Thyroid gland (tissue), 4 donors: ENCODE measurements around the gene ZFAND4. TPM values are rescaled to one million over a fixed set of nuclear protein-coding genes. Genes with fewer than 3 reads are reported as not detected.
"Not testable (repeated sequence)": the region's sequence is repeated elsewhere in the genome, so short reads cannot be mapped to it uniquely, and the experiment has no call there.

ENCODE experiments used
- DNase-seq, 2 donors: peaks; one replicate each; pipeline ENCODE4 v3.0.0-alpha.2; 2019
- H3K27ac ChIP-seq, 3 donors: fragments of 200-600 bp; sonication (generic); 1 replicate in 2 of 3; 2 replicates in 1 of 3; pipeline ENCODE4 v1.5.1; 2016 to 2019; ENCODE audit warnings: mild to moderate bottlenecking in 1 of 3, moderate library complexity in 1 of 3
- H3K27me3 ChIP-seq: fragments of 200-600 bp; sonication (generic); one replicate; pipeline ENCODE4 v1.5.1; 2019
- H3K36me3 ChIP-seq, 2 donors: fragments of 200-600 bp; sonication (generic); one replicate each; pipeline ENCODE4 v1.5.1; 2016 to 2019
- H3K4me1 ChIP-seq, 2 donors: fragments of 200-600 bp; sonication (generic); one replicate each; pipeline ENCODE4 v1.5.1; 2017 to 2019
- H3K4me3 ChIP-seq, 3 donors: fragments of 200-600 bp; sonication (generic); replicated peaks in 1 of 3; 1 replicate in 2 of 3; 2 replicates in 1 of 3; pipeline ENCODE4 v1.5.1; 2016; ENCODE audit warnings: mild to moderate bottlenecking in 1 of 3
- H3K9me3 ChIP-seq: fragments of 200-600 bp; sonication (generic); one replicate; pipeline ENCODE4 v1.5.1; 2017
- POLR2A ChIP-seq, 2 donors: fragments of 450-650 bp; IDR thresholded peaks; one replicate each; pipeline ENCODE4 v1.6.1; 2017; ENCODE audit warnings: antibody characterized with exemption in 2 of 2, mild to moderate bottlenecking in 2 of 2, moderate library complexity in 1 of 2
- WGBS, 2 donors: methylation state at CpG; one replicate each; pipeline ENCODE4 v1.1.5; 2017; 5-methylcytosine and 5-hydroxymethylcytosine counted together
- intact Hi-C: fragments of 100-400 bp; cut with DNase I; formaldehyde crosslinking; loops from one replicate; pipeline ENCODE4 v1.15.1; 2023
- total RNA-seq, 4 donors: library from RNA; depleted of rRNA; stranded (reverse); fragments of >200 nt; gene quantifications; one replicate each; pipeline ENCODE4 v1.2.3, GENCODE V29; 2016
- TF ChIP-seq, protein P1 (sequence below), 6 experiments: fragments of 200-600 bp in 3 of 6; fragments of 450-650 bp in 3 of 6; sonication (generic) in 3 of 6; IDR thresholded peaks; one replicate each; pipeline ENCODE4 v1.5.1; 2016 to 2019; ENCODE audit warnings: antibody characterized with exemption in 6 of 6, mild to moderate bottlenecking in 2 of 6, inconsistent platforms in 1 of 6, moderate library complexity in 1 of 6

Gene ZFAND4
- total RNA-seq, 4 donors from 2014 or later: 43.2 to 52.0 (median 49.9) TPM

DNA sequence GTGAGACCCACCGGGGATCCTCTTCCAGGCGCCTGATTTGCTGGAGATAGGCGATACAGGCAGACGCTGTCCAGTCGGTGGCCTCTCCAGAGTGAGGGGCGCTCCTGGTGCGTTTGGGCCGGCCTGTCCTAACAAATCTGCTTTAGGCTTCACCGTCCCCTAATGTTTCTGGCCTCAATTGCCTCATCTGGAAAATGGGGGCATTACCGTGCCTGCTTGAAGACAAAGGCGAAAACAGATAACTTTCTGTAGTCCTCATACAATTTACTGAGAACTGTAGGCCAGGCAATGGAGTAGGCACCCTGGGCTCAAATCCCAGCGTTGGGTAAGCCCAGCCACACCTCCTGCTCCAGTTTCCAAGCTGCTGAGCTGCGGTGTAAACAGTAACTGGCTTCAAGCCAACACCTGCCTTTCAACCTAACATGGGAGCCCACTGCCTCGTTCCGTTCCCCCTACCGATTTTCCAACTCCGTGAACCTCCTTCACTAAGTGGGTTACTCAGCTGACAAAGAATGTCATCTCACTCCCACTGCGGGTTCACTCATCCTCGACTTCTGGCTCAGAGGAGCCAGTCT, 589 bp upstream of the ZFAND4 start:
- H3K9me3 ChIP-seq: no peaks in the 10 kb centered on the region
- no peaks in the 10 kb centered on the region for H3K27me3 ChIP-seq
- TF ChIP-seq, protein P1, sequence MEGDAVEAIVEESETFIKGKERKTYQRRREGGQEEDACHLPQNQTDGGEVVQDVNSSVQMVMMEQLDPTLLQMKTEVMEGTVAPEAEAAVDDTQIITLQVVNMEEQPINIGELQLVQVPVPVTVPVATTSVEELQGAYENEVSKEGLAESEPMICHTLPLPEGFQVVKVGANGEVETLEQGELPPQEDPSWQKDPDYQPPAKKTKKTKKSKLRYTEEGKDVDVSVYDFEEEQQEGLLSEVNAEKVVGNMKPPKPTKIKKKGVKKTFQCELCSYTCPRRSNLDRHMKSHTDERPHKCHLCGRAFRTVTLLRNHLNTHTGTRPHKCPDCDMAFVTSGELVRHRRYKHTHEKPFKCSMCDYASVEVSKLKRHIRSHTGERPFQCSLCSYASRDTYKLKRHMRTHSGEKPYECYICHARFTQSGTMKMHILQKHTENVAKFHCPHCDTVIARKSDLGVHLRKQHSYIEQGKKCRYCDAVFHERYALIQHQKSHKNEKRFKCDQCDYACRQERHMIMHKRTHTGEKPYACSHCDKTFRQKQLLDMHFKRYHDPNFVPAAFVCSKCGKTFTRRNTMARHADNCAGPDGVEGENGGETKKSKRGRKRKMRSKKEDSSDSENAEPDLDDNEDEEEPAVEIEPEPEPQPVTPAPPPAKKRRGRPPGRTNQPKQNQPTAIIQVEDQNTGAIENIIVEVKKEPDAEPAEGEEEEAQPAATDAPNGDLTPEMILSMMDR (IDR thresholded peaks at IDR 0.05): no peak
- TF ChIP-seq POLR2A (IDR thresholded peaks at IDR 0.05): no peak
- H3K4me1 ChIP-seq: peaks cover 0 to 6% of the 10 kb centered on the region in 2 donors
- intact Hi-C loops: loop anchor here (10.0 kb wide), 1 partner anchor 208 kb away; no protein-coding TSS in a partner anchor
- WGBS, 2 donors: 46 to 47% methylated on average over 9 to 14 of the region's 19 CpGs
- H3K27ac ChIP-seq: peak overlapping the region; percentile 88 to 90 (median 89)
- H3K4me3 ChIP-seq: peak overlapping the region in 2 of 3 donors; percentile 52 to 81
- DNase-seq: peak; percentile 53 to 55
- H3K36me3 ChIP-seq: no peaks in the 10 kb centered on the region

GRCh38 chr10:45671300-45671699, 1.3 kb downstream of the ZFAND4 start:
- H3K4me3 ChIP-seq, H3K4me1 ChIP-seq, DNase-seq, H3K27me3 ChIP-seq, H3K27ac ChIP-seq, H3K9me3 ChIP-seq, H3K36me3 ChIP-seq: not testable (repeated sequence)
- intact Hi-C loops: loop anchor here (10.0 kb wide), 1 partner anchor 206 kb away; no protein-coding TSS in a partner anchor
- WGBS, 2 donors: 88 to 93% methylated on average over 4 of the region's 4 CpGs

GRCh38 chr10:45669897-45670296, 2.7 kb downstream of the ZFAND4 start:
- intact Hi-C loops: loop anchor here (10.0 kb wide), 2 partner anchors 75 to 205 kb away; no protein-coding TSS in a partner anchor
- H3K27ac ChIP-seq, H3K4me1 ChIP-seq, DNase-seq, H3K4me3 ChIP-seq, H3K9me3 ChIP-seq, H3K36me3 ChIP-seq, H3K27me3 ChIP-seq: not testable (repeated sequence)
- 81 to 90% methylated on average over 3 of the region's 3 CpGs for WGBS, 2 donors

DNA sequence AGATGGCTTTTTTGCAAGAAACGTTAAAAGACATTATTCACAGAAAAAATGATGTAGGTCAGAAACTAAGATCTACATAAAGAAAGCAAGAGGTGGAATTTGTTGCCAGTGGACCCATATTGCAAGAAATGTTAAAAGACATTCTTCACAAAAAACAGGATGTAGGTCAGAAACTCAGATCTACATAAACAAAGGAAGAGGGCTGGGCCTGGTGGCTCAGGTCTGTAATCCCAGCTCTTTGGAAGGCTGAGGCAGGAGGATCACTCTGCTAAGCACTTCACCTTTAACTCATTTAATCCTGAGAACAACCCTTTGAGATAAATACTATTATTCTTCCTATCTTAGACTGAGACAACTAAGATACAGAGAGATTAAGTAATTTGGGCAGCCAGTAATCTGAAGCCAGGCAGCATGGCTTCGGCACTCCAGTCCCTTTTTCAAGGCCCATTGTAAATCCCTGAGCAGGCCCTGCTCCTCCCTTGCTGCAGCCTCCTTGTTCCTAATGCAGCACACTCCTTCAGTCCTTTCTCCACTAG, 11.6 kb downstream of the ZFAND4 start:
- Histone ChIP-seq H3K27me3 (no peaks in the 10 kb centered on the region), H3K27ac (no peak overlapping the region), H3K36me3 (no peaks in the 10 kb centered on the region), H3K4me1 (no peaks in the 10 kb centered on the region), H3K4me3 (no peak overlapping the region), H3K9me3 (no peaks in the 10 kb centered on the region)
- intact Hi-C loops: loop anchor here (10.0 kb wide), 1 partner anchor 66 kb away; no protein-coding TSS in a partner anchor
- TF ChIP-seq, protein P1 (IDR thresholded peaks at IDR 0.05): no peak
- no peak for TF ChIP-seq POLR2A (IDR thresholded peaks at IDR 0.05)
- 93 to 98% methylated on average over 2 of the region's 2 CpGs for WGBS, 2 donors
- DNase-seq: no peak

DNA sequence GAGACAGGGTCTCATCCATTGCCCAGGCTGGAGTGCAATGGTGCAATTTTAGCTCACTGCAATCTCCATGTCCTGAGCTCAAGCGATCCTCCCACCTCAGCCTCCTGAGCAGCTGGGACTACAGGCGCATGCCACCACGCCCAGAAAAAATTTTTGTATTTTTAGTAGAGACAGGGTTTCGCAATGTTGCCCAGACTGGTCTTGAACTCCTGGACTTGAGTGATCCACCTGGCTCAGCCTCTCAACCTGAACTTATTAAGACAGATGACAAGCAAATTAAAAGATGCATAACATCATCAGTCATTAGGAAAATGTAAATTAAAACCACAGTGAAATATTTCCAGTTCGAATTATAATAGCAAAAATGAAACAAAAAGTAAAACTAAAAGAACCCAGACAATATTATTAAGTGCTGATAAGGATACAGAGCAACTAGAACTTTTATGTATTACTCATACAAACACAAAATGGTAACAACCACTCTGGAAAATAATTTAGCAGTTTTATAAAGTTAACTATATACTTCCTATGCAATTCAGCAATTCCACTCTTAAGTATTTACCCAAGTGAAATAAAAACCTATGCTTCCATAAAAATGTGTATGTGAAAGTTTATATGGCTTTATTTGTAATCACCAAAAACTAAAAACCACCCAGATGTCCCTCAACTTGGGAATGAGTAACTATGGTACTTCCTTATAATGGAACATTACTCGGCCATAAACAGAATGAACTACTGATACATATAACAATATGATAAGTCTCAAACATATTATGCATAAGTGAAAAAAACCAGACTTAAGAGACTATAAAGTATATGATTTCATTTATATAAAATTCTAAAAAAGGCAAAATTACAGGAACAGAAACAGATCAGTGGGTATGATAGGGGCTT, 15.3 kb downstream of the ZFAND4 start:
- no peak overlapping the region for H3K27ac ChIP-seq
- intact Hi-C loops: no loop called here
- H3K36me3 ChIP-seq: no peaks in the 10 kb centered on the region
- H3K4me3 ChIP-seq: no peak overlapping the region
- DNase-seq: no peak
- TF ChIP-seq, protein P1 (IDR thresholded peaks at IDR 0.05): no peak
- no peak for TF ChIP-seq POLR2A (IDR thresholded peaks at IDR 0.05)
- no peaks in the 10 kb centered on the region for H3K27me3 ChIP-seq
- peaks cover 3 to 5% of the 10 kb centered on the region in 2 donors for H3K4me1 ChIP-seq
- WGBS, 2 donors: 92 to 98% methylated on average over 6 of the region's 6 CpGs
- H3K9me3 ChIP-seq: no peaks in the 10 kb centered on the region
